GM12878 (cell line): Measurements from ENCODE around the gene PRRC1. TPM values are rescaled to one million over a fixed set of nuclear protein-coding genes. Genes with fewer than 3 reads are reported as not detected.

Source experiments
- ATF7 ChIP-seq: fragments of 450-650 bp; IDR thresholded peaks from 2 replicates; pipeline ENCODE4 v1.6.1; 2016; ENCODE audit warnings: low read depth, mild to moderate bottlenecking
- BCL11A ChIP-seq: IDR thresholded peaks from 2 replicates; pipeline ENCODE4 v1.6.1; 2011; ENCODE audit warnings: low read depth, low read length
- EZH2 ChIP-seq: IDR thresholded peaks from 2 replicates; pipeline ENCODE4 v1.6.1; 2012; ENCODE audit warnings: low read depth, mild to moderate bottlenecking, control low read depth, inconsistent platforms, low read length, borderline replicate concordance; ENCODE audit not compliant: control insufficient read depth
- KDM1A ChIP-seq: fragments of 200-600 bp; sonication (generic); IDR thresholded peaks from 2 replicates; pipeline ENCODE4 v1.6.1; 2016; ENCODE audit warnings: borderline replicate concordance
- NRF1 ChIP-seq: conservative IDR thresholded peaks from 2 replicates; pipeline ENCODE4 v1.6.1; 2011; ENCODE audit warnings: mild to moderate bottlenecking, low read depth, low read length, improper control_type of control experiment
- TBL1XR1 ChIP-seq: IDR thresholded peaks from 2 replicates; pipeline ENCODE4 v1.6.1; 2012; ENCODE audit warnings: low read depth, low read length, improper control_type of control experiment
- TCF3 ChIP-seq: IDR thresholded peaks from 2 replicates; pipeline ENCODE4 v1.6.1; 2012; ENCODE audit warnings: low read depth, mild to moderate bottlenecking, low read length, borderline replicate concordance; ENCODE audit not compliant: insufficient read depth
- WRNIP1 ChIP-seq: IDR thresholded peaks from 2 replicates; pipeline ENCODE4 v1.6.1; 2011; ENCODE audit warnings: low read depth, low read length, improper control_type of control experiment, borderline replicate concordance
- ZBED1 ChIP-seq: IDR thresholded peaks from 2 replicates; pipeline ENCODE4 v1.6.1; 2016; ENCODE audit warnings: borderline replicate concordance
- polyA plus RNA-seq, 11 experiments: library from polyadenylated mRNA; depleted of rRNA in 4 of 11; unstranded in 6 of 11; stranded (reverse) in 5 of 11; fragments of >200 nt; fragmentation: Nextera tagmentation in 4 of 11; fragmentation: Illumina TruSeq in 1 of 11; extraction: Ambion mirVana in 4 of 11; extraction: Trizol in 1 of 11; gene quantifications; 1 replicate in 1 of 11; 2 replicates in 10 of 11; pipeline versions ENCODE4 v1.2.1 to v1.2.3, GENCODE V29; 2011 to 2016; ENCODE audit warnings: inconsistent platforms in 2 of 11, missing spikeins in 2 of 11, low read depth in 1 of 11
- total RNA-seq, 4 experiments: library from RNA; depleted of rRNA in 3 of 4; stranded (reverse); fragments of >200 nt in 3 of 4; fragmentation: Illumina TruSeq in 1 of 4; extraction: Trizol in 1 of 4; gene quantifications; 2 replicates each; pipeline versions ENCODE4 v1.2.1 to v1.2.3, GENCODE V29; 2013 to 2021
- TF ChIP-seq, protein P1 (sequence below): fragments of 450-650 bp; formaldehyde crosslinking; IDR thresholded peaks from 2 replicates; pipeline ENCODE4 v1.4.0; 2022; ENCODE audit warnings: mild to moderate bottlenecking, moderate library complexity
- TF ChIP-seq, protein P2 (sequence below): fragments of 450-650 bp; IDR thresholded peaks from 2 replicates; pipeline ENCODE4 v1.6.1; 2016; ENCODE audit warnings: mild to moderate bottlenecking, moderate library complexity, borderline replicate concordance
- TF ChIP-seq, protein P3 (sequence below): fragments of 450-650 bp; IDR thresholded peaks from 2 replicates; pipeline ENCODE4 v1.6.1; 2018; ENCODE audit warnings: mild to moderate bottlenecking, low read depth, moderate library complexity; ENCODE audit not compliant: partially characterized antibody
- TF ChIP-seq, protein P4 (sequence below): fragments of 450-650 bp; formaldehyde crosslinking; IDR thresholded peaks from 2 replicates; pipeline ENCODE4 v1.4.0; 2020; ENCODE audit warnings: mild to moderate bottlenecking, moderate library complexity

PRRC1 gene
- total and polyA plus RNA-seq, 10 of the 15 experiments (the other 5 are each of a cell fraction or from before 2014, with no cell fraction given): 19.0 to 54.5 (median 31.0) TPM

DNA sequence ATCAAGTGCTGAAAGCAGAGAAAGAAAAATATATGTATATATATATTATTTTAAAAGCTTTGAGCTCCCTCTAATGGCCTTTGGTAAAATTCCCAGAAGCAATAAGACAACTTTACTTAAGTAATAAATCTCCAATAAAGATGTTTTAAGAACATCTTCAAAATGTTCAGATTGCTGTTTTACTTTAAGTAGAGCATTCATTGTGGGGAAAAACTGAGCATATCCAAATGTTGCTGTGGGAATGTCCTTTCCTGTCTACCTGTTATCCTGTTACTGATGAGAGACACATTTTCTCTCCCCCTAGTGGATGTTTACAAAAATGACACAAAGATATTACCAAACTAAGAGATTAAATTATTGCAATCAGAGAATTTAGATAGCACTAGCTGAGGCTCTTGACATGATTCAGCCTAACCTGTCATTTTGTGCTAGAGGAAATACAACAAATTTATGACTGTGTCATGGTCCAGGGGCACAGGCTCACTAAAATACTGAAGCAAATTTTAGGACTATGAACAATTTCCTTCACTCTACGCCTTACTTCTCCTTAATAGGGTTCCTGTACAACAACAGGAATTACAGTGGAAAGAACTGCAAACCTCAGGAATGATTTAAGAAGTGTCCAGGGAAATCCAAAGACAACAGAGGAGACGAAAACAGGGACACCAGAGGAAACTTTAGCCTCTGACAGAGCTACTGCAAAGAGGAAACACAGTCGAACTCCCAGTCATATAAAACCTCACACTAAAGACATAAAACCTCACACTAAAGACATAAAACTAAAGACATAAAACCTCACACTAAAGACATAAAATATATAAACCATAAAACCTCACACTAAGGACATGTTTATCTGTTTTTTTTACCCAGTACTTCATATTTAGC is 24.3 kb upstream of the PRRC1 start (continued):
- TF ChIP-seq TCF3 (no peak), NRF1 (no peak), TBL1XR1 (no peak), ATF7 (no peak), BCL11A (no peak), WRNIP1 (no peak), EZH2 (no peak), ZBED1 (no peak), KDM1A (no peak)
- TF ChIP-seq, protein P1, sequence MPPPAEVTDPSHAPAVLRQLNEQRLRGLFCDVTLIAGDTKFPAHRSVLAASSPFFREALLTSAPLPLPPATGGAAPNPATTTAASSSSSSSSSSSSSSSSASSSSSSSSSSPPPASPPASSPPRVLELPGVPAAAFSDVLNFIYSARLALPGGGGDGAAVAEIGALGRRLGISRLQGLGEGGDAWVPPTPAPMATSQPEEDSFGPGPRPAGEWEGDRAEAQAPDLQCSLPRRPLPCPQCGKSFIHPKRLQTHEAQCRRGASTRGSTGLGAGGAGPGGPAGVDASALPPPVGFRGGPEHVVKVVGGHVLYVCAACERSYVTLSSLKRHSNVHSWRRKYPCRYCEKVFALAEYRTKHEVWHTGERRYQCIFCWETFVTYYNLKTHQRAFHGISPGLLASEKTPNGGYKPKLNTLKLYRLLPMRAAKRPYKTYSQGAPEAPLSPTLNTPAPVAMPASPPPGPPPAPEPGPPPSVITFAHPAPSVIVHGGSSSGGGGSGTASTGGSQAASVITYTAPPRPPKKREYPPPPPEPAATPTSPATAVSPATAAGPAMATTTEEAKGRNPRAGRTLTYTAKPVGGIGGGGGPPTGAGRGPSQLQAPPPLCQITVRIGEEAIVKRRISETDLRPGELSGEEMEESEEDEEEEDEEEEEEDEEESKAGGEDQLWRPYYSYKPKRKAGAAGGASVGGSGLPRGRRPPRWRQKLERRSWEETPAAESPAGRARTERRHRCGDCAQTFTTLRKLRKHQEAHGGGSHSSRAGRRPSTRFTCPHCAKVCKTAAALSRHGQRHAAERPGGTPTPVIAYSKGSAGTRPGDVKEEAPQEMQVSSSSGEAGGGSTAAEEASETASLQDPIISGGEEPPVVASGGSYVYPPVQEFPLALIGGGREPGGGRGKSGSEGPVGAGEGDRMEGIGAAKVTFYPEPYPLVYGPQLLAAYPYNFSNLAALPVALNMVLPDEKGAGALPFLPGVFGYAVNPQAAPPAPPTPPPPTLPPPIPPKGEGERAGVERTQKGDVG: no peak
- TF ChIP-seq, protein P2, sequence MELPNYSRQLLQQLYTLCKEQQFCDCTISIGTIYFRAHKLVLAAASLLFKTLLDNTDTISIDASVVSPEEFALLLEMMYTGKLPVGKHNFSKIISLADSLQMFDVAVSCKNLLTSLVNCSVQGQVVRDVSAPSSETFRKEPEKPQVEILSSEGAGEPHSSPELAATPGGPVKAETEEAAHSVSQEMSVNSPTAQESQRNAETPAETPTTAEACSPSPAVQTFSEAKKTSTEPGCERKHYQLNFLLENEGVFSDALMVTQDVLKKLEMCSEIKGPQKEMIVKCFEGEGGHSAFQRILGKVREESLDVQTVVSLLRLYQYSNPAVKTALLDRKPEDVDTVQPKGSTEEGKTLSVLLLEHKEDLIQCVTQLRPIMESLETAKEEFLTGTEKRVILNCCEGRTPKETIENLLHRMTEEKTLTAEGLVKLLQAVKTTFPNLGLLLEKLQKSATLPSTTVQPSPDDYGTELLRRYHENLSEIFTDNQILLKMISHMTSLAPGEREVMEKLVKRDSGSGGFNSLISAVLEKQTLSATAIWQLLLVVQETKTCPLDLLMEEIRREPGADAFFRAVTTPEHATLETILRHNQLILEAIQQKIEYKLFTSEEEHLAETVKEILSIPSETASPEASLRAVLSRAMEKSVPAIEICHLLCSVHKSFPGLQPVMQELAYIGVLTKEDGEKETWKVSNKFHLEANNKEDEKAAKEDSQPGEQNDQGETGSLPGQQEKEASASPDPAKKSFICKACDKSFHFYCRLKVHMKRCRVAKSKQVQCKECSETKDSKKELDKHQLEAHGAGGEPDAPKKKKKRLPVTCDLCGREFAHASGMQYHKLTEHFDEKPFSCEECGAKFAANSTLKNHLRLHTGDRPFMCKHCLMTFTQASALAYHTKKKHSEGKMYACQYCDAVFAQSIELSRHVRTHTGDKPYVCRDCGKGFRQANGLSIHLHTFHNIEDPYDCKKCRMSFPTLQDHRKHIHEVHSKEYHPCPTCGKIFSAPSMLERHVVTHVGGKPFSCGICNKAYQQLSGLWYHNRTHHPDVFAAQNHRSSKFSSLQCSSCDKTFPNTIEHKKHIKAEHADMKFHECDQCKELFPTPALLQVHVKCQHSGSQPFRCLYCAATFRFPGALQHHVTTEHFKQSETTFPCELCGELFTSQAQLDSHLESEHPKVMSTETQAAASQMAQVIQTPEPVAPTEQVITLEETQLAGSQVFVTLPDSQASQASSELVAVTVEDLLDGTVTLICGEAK: no peak
- TF ChIP-seq, protein P3, sequence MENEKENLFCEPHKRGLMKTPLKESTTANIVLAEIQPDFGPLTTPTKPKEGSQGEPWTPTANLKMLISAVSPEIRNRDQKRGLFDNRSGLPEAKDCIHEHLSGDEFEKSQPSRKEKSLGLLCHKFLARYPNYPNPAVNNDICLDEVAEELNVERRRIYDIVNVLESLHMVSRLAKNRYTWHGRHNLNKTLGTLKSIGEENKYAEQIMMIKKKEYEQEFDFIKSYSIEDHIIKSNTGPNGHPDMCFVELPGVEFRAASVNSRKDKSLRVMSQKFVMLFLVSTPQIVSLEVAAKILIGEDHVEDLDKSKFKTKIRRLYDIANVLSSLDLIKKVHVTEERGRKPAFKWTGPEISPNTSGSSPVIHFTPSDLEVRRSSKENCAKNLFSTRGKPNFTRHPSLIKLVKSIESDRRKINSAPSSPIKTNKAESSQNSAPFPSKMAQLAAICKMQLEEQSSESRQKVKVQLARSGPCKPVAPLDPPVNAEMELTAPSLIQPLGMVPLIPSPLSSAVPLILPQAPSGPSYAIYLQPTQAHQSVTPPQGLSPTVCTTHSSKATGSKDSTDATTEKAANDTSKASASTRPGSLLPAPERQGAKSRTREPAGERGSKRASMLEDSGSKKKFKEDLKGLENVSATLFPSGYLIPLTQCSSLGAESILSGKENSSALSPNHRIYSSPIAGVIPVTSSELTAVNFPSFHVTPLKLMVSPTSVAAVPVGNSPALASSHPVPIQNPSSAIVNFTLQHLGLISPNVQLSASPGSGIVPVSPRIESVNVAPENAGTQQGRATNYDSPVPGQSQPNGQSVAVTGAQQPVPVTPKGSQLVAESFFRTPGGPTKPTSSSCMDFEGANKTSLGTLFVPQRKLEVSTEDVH: no peak
- TF ChIP-seq, protein P4, sequence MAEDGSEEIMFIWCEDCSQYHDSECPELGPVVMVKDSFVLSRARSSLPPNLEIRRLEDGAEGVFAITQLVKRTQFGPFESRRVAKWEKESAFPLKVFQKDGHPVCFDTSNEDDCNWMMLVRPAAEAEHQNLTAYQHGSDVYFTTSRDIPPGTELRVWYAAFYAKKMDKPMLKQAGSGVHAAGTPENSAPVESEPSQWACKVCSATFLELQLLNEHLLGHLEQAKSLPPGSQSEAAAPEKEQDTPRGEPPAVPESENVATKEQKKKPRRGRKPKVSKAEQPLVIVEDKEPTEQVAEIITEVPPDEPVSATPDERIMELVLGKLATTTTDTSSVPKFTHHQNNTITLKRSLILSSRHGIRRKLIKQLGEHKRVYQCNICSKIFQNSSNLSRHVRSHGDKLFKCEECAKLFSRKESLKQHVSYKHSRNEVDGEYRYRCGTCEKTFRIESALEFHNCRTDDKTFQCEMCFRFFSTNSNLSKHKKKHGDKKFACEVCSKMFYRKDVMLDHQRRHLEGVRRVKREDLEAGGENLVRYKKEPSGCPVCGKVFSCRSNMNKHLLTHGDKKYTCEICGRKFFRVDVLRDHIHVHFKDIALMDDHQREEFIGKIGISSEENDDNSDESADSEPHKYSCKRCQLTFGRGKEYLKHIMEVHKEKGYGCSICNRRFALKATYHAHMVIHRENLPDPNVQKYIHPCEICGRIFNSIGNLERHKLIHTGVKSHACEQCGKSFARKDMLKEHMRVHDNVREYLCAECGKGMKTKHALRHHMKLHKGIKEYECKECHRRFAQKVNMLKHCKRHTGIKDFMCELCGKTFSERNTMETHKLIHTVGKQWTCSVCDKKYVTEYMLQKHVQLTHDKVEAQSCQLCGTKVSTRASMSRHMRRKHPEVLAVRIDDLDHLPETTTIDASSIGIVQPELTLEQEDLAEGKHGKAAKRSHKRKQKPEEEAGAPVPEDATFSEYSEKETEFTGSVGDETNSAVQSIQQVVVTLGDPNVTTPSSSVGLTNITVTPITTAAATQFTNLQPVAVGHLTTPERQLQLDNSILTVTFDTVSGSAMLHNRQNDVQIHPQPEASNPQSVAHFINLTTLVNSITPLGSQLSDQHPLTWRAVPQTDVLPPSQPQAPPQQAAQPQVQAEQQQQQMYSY (CRISPR knock-in tag): no peak
